ENCODE measurements around the gene NPC1L1. TPM values are rescaled to one million over a fixed set of nuclear protein-coding genes. Genes with fewer than 3 reads are reported as not detected.

The NPC1L1 gene
- total and polyA plus RNA-seq, 2 donors (not counting 1 experiment from before 2014, with no cell fraction given), result 0.07 TPM; not detected in 1

DNA sequence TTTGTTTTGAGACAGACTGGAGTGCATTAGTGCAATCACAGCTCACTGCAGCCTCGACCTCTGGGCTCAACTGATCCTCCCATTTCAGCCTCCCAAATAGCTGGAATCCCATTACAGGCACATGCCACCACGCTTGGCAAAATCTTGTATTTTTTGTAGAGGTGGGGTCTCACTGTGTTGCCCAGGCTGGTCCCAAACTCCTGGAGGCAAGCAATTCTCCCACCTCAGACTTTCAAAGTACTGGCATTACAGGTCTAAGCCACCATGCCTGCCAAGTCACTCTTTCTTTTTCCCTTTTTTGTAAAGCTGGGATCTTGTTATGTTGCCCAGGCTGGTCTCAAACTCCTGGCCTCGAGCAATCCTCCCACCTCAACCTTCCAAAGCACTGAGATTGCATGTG lies 8.3 kb upstream of the NPC1L1 start:
- POLR2A ChIA-PET, result no interaction called here
- H3K27ac Mint-ChIP-seq, result no peak overlapping the region
- intact Hi-C loops (cut with micrococcal nuclease), result no loop called here

GRCh38 chr7:44548893-44549292 lies 7.8 kb upstream of the NPC1L1 start:
- intact Hi-C loops (cut with micrococcal nuclease), result no loop called here
- Histone ChIP-seq H3K27me3 (replicated peaks in 1 of 4; ENCODE audit: control extremely low read depth in 1 of 4, control insufficient read depth in 3 of 4, insufficient read depth in 4 of 4, low read length in 3 of 4) (peaks cover 0 to 8% (median 2%) of the 10 kb centered on the region in 4 experiments), H3K36me3 (replicated peaks in 1 of 2; ENCODE audit: control extremely low read depth in 1 of 2, control insufficient read depth in 1 of 2, extremely low read depth in 1 of 2, insufficient read depth in 2 of 2, low read length in 1 of 2) (no peaks in the 10 kb centered on the region), H3K27ac (ENCODE audit: low read length in 2 of 2) (no peak overlapping the region), H3K9ac (ENCODE audit: low read length) (no peak overlapping the region), H3K4me1 (ENCODE audit: control insufficient read depth in 2 of 2, insufficient read depth in 2 of 2, low read length in 2 of 2) (no peaks in the 10 kb centered on the region), H2AFZ (ENCODE audit: insufficient read depth, low read depth, low read length, poor library complexity, severe bottlenecking) (no peak overlapping the region), H3K79me2 (ENCODE audit: control insufficient read depth, insufficient read depth, low read length) (no peaks in the 10 kb centered on the region), H4K20me1 (ENCODE audit: control insufficient read depth, insufficient read depth, low read length, poor library complexity, severe bottlenecking) (no peaks in the 10 kb centered on the region), H3K4me3 (ENCODE audit: control extremely low read depth in 1 of 5, extremely low read depth in 1 of 5, insufficient read depth in 1 of 5, low read depth in 2 of 5, low read length in 4 of 5) (no peak overlapping the region), H3K4me2 (replicated peaks; ENCODE audit: low read depth, low read length, poor library complexity, severe bottlenecking) (no peak overlapping the region), H3K9me3 (ENCODE audit: control extremely low read depth in 1 of 3, control insufficient read depth in 2 of 3, insufficient read depth in 1 of 3, low read length in 2 of 3) (no peaks in the 10 kb centered on the region)
- WGBS (ENCODE audit: insufficient coverage), result no CpG with 5 or more reads among the region's 3 CpGs
- DNase-seq (no peak), ATAC-seq (ENCODE audit: low read depth) (no peak)
- H3K4me3 Mint-ChIP-seq, result no peak overlapping the region
- H3K9me3 Mint-ChIP-seq (ENCODE audit: insufficient read depth), result no peaks in the 10 kb centered on the region
- CTCF ChIA-PET, result interaction anchor here (1.2 to 1.5 kb wide), 2 partner anchors 14 to 587 kb away, joined by 3 to 6 read pairs; no protein-coding TSS in a partner anchor
- H3K4me1 Mint-ChIP-seq, result no peaks in the 10 kb centered on the region
- H3K27ac Mint-ChIP-seq, result no peak overlapping the region
- POLR2A ChIA-PET, result no interaction called here
- H3K27me3 Mint-ChIP-seq, result peaks cover 20% of the 10 kb centered on the region
- TF ChIP-seq CTCF (IDR thresholded peaks at IDR 0.05), result no peak
- no peak for TF ChIP-seq EZH2 (IDR thresholded peaks at IDR 0.05; ENCODE audit: borderline replicate concordance, insufficient read depth, low read depth, low read length, poor library complexity, severe bottlenecking)

More for the DNA sequence above, 8.3 kb upstream of the NPC1L1 start:
- TF ChIP-seq CTCF (IDR thresholded peaks at IDR 0.05) (no peak), EZH2 (IDR thresholded peaks at IDR 0.05; ENCODE audit: borderline replicate concordance, insufficient read depth, low read depth, low read length, poor library complexity, severe bottlenecking) (no peak)
- DNase-seq, result no peak
- Mint-ChIP-seq H3K4me3 (no peak overlapping the region), H3K4me1 (no peaks in the 10 kb centered on the region), H3K9me3 (ENCODE audit: insufficient read depth) (no peaks in the 10 kb centered on the region), H3K27me3 (peaks cover 20% of the 10 kb centered on the region)
- no peak for ATAC-seq (ENCODE audit: low read depth)
- Histone ChIP-seq H3K36me3 (replicated peaks in 1 of 2; ENCODE audit: control extremely low read depth in 1 of 2, control insufficient read depth in 1 of 2, extremely low read depth in 1 of 2, insufficient read depth in 2 of 2, low read length in 1 of 2) (no peaks in the 10 kb centered on the region), H3K27ac (ENCODE audit: low read length in 2 of 2) (no peak overlapping the region), H4K20me1 (ENCODE audit: control insufficient read depth, insufficient read depth, low read length, poor library complexity, severe bottlenecking) (no peaks in the 10 kb centered on the region), H3K4me2 (replicated peaks; ENCODE audit: low read depth, low read length, poor library complexity, severe bottlenecking) (no peak overlapping the region), H3K9ac (ENCODE audit: low read length) (no peak overlapping the region), H3K27me3 (replicated peaks in 1 of 4; ENCODE audit: control extremely low read depth in 1 of 4, control insufficient read depth in 3 of 4, insufficient read depth in 4 of 4, low read length in 3 of 4) (peaks cover 0 to 8% (median 2%) of the 10 kb centered on the region in 4 experiments), H3K4me1 (ENCODE audit: control insufficient read depth in 2 of 2, insufficient read depth in 2 of 2, low read length in 2 of 2) (no peaks in the 10 kb centered on the region), H3K4me3 (ENCODE audit: control extremely low read depth in 1 of 5, extremely low read depth in 1 of 5, insufficient read depth in 1 of 5, low read depth in 2 of 5, low read length in 4 of 5) (no peak overlapping the region), H3K79me2 (ENCODE audit: control insufficient read depth, insufficient read depth, low read length) (no peaks in the 10 kb centered on the region), H2AFZ (ENCODE audit: insufficient read depth, low read depth, low read length, poor library complexity, severe bottlenecking) (no peak overlapping the region), H3K9me3 (ENCODE audit: control extremely low read depth in 1 of 3, control insufficient read depth in 2 of 3, insufficient read depth in 1 of 3, low read length in 2 of 3) (no peaks in the 10 kb centered on the region)
- no CpG with 5 or more reads among the region's 3 CpGs for WGBS (ENCODE audit: insufficient coverage)
- CTCF ChIA-PET, result interaction anchor here (0.6 to 1.3 kb wide), 2 partner anchors 18 to 489 kb away, joined by 3 read pairs; no protein-coding TSS in a partner anchor

All from B cell (primary cell).